HepG2 (cell line): Measurements from ENCODE around the gene IPPK.

ENCODE experiments used
- CTCF ChIP-seq: sonication (generic); formaldehyde crosslinking; IDR thresholded peaks from 2 replicates; pipeline ENCODE4 v1.5.0; 2020; ENCODE audit warnings: mild to moderate bottlenecking, missing genetic modification reagents, moderate library complexity
- ELF3 ChIP-seq: IDR thresholded peaks from 2 replicates; pipeline ENCODE4 v1.6.1; 2016; ENCODE audit warnings: missing genetic modification reagents, missing compliant biosample characterization
- MYC ChIP-seq: sonication (generic); formaldehyde crosslinking; IDR thresholded peaks from 2 replicates; pipeline ENCODE4 v1.9.0; 2021; ENCODE audit warnings: missing genetic modification reagents, borderline replicate concordance
- RNF2 ChIP-seq: fragments of 450-650 bp; conservative IDR thresholded peaks from 2 replicates; pipeline ENCODE4 v1.6.1; 2016; ENCODE audit warnings: low read depth
- ZNF142 ChIP-seq: sonication (generic); formaldehyde crosslinking; IDR thresholded peaks from 2 replicates; pipeline ENCODE4 v1.4.0; 2020; ENCODE audit warnings: missing genetic modification reagents
- ZNF724P ChIP-seq: sonication (generic); formaldehyde crosslinking; IDR thresholded peaks from 2 replicates; pipeline ENCODE4 v1.8.0; 2022; ENCODE audit warnings: missing genetic modification reagents, borderline replicate concordance
- ZNF780A ChIP-seq: sonication (generic); formaldehyde crosslinking; IDR thresholded peaks from 2 replicates; pipeline ENCODE4 v1.8.0; 2022; ENCODE audit warnings: mild to moderate bottlenecking, missing genetic modification reagents, moderate library complexity

- TF ChIP-seq MYC (CRISPR knock-in tag) (no peak), ZNF142 (CRISPR knock-in tag) (no peak), RNF2 (no peak), ZNF780A (no peak), ELF3 (no peak), CTCF (CRISPR knock-in tag) (no peak), ZNF724P (CRISPR knock-in tag) (no peak)
Measured at GRCh38 chr9:92663951-92664350, 6.0 kb downstream of the IPPK start.
